Measurements from ENCODE around the gene ZYX.

Gene ZYX

DNA sequence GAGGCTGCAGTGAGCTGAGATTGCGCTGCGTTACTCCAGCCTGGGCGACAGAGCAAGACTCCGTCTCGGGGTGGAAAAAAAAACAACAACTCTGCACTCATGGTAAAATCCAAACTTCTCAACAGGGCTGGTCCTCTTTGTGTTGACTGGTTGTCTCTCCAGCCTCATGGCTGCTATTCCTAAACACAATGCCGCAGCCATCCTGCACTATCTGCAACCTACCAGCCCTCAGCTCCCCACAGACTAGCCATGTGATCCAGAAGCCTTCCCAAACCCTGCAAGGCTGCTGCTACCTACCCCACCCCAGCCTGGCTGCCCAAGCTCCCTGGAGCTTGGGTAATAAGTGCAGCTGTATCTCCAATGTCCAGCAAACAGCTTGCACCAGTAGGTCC, 11.7 kb downstream of the ZYX start:
- no peak overlapping the region for H3K27ac ChIP-seq
- TF ChIP-seq ZFX (IDR thresholded peaks at IDR 0.05), result no peak
- TF ChIP-seq, protein P1, sequence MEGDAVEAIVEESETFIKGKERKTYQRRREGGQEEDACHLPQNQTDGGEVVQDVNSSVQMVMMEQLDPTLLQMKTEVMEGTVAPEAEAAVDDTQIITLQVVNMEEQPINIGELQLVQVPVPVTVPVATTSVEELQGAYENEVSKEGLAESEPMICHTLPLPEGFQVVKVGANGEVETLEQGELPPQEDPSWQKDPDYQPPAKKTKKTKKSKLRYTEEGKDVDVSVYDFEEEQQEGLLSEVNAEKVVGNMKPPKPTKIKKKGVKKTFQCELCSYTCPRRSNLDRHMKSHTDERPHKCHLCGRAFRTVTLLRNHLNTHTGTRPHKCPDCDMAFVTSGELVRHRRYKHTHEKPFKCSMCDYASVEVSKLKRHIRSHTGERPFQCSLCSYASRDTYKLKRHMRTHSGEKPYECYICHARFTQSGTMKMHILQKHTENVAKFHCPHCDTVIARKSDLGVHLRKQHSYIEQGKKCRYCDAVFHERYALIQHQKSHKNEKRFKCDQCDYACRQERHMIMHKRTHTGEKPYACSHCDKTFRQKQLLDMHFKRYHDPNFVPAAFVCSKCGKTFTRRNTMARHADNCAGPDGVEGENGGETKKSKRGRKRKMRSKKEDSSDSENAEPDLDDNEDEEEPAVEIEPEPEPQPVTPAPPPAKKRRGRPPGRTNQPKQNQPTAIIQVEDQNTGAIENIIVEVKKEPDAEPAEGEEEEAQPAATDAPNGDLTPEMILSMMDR (conservative IDR thresholded peaks at IDR 0.05), result no peak

- TF ChIP-seq, protein P1 (conservative IDR thresholded peaks at IDR 0.05), result no peak
- no peak for TF ChIP-seq ZFX (IDR thresholded peaks at IDR 0.05)
- no peak overlapping the region for H3K27ac ChIP-seq
These were observed 12.3 kb downstream of the ZYX start for GRCh38 chr7:143393267-143394041.

DNA sequence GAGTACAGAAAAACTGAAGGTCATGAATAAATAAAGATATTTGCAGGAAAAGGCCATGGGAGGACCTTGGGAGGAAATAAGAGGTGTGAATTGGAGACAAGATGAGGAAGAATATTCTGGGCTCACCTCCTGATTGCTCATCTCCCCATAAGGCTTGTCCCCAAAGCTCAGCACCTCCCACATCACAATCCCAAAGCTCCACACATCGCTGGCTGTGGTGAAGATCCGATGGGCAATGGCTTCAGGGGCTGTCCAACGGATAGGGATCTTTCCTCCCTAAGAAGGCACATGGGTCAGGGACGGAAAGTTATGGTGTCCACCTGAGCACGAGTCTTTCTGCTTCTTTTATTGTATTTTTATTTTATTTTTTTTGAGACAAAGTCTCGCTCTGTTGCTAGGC, 12.9 kb downstream of the ZYX start:
- no peak overlapping the region for H3K27ac ChIP-seq
- no peak for TF ChIP-seq ZFX (IDR thresholded peaks at IDR 0.05)
- TF ChIP-seq, protein P1 (conservative IDR thresholded peaks at IDR 0.05), result no peak

GRCh38 chr7:143394777-143395176, 13.6 kb downstream of the ZYX start:
- TF ChIP-seq ZFX (IDR thresholded peaks at IDR 0.05), result no peak
- TF ChIP-seq, protein P1 (conservative IDR thresholded peaks at IDR 0.05), result no peak
- no peak overlapping the region for H3K27ac ChIP-seq

DNA sequence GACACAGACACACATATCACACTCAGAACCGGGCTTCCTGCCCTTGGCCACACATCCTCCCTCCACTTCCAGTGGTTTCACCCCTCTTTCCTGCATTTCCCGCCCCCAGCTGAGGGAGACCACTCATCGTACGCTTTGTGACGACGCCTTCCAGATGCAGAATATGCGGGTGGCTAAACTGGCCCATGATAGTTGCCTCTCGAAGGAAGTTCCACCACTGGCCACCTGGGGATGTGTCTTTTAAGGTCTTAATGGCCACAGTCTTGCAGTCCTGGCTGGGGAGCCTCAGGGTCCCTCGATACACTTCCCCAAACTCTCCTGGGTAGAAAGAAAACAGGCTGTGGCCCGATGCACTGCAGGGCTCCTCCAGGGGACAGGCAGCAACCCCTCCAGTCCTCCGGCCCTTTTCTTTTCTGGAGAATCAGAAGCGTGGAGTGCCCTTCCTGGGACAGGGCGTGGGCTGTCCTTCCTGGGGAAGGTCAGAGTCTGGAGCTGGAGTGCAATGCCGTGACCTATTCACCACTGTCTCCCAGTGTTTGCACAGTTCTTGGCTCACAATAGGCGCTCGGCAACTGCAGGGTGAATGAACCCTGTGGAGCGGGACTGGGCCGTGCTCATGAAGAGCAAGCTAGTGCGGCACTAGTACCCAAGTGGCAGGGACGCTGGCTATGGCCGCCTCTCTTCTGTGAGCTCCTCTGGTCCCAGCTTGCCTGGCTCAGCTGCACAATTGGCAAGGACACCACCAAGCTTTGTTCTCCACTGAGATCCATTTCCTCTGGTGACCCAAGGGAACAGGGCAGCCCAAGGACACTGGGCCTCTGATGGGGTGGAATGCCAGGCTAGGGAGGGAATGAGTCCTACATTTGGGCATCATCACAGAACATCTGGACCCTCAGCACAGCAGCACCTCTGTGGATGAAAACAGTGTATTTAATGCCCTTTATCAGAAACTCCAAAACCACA, 14.3 kb downstream of the ZYX start:
- peak overlapping the region; percentile 0; the same call in 1 of the 2 replicates for H3K27ac ChIP-seq
- TF ChIP-seq, protein P1 (conservative IDR thresholded peaks at IDR 0.05), result no peak
- TF ChIP-seq ZFX (IDR thresholded peaks at IDR 0.05), result no peak

- H3K27ac ChIP-seq, result no peak overlapping the region
- TF ChIP-seq ZFX (IDR thresholded peaks at IDR 0.05), result no peak
- TF ChIP-seq, protein P1 (conservative IDR thresholded peaks at IDR 0.05), result no peak
These were observed 15.0 kb downstream of the ZYX start for GRCh38 chr7:143396182-143396581.

Data from C4-2B (cell line).